Amniotic epithelial cell (primary cell): ENCODE data around the gene RHOB.
"Not testable (repeated sequence)": the region's sequence is repeated elsewhere in the genome, so short reads cannot be mapped to it uniquely, and the experiment has no call there.

Experiments used
- DNase-seq: peaks from one replicate; pipeline ENCODE4 v3.0.0-alpha.2; 2010; ENCODE audit warnings: low read depth

Gene RHOB

GRCh38 chr2:20446917-20447436 lies at the start of gene RHOB:
Gene RHOB, plus strand, starts transcription at chr2:20447074. Its CDS starts 392 bp downstream, at chr2:20447466.
- peak; percentile 97 for DNase-seq

GRCh38 chr2:20397811-20398447 lies 48.9 kb upstream of the RHOB start:
- DNase-seq = no peak

GRCh38 chr2:20398956-20399567 lies 47.8 kb upstream of the RHOB start:
- DNase-seq = no peak

GRCh38 chr2:20400306-20400705 lies 46.6 kb upstream of the RHOB start:
- no peak for DNase-seq

GRCh38 chr2:20400787-20401488 lies 45.9 kb upstream of the RHOB start:
- DNase-seq = peak; percentile 72

- DNase-seq = no peak
Measured at GRCh38 chr2:20401489-20401835, 45.4 kb upstream of the RHOB start.

- DNase-seq = no peak
Measured at GRCh38 chr2:20403774-20404312, 43.0 kb upstream of the RHOB start.

GRCh38 chr2:20404950-20405349 lies 41.9 kb upstream of the RHOB start:
- no peak for DNase-seq

GRCh38 chr2:20409039-20409438 lies 37.8 kb upstream of the RHOB start:
- no peak for DNase-seq

GRCh38 chr2:20410556-20411277 lies 36.2 kb upstream of the RHOB start:
- no peak for DNase-seq

- peak; percentile 80 for DNase-seq
Measured at GRCh38 chr2:20411361-20411894, 35.4 kb upstream of the RHOB start.

GRCh38 chr2:20414806-20415205 lies 32.1 kb upstream of the RHOB start:
- no peak for DNase-seq

GRCh38 chr2:20415511-20415918 lies 31.4 kb upstream of the RHOB start:
- DNase-seq = no peak

GRCh38 chr2:20416723-20417122 lies 30.2 kb upstream of the RHOB start:
- no peak for DNase-seq

GRCh38 chr2:20417230-20417821 lies 29.5 kb upstream of the RHOB start:
- DNase-seq = not testable (repeated sequence)

GRCh38 chr2:20418519-20418918 lies 28.4 kb upstream of the RHOB start:
- no peak for DNase-seq

- no peak for DNase-seq
Measured at GRCh38 chr2:20419007-20419576, 27.8 kb upstream of the RHOB start.

GRCh38 chr2:20419752-20420151 lies 27.1 kb upstream of the RHOB start:
- DNase-seq = no peak

- no peak for DNase-seq
Measured at GRCh38 chr2:20421336-20421987, 25.4 kb upstream of the RHOB start.

GRCh38 chr2:20421988-20422370 lies 24.9 kb upstream of the RHOB start:
- DNase-seq = peak; percentile 76
